ENCODE results near the gene NFE2L2. TPM values are rescaled to one million over a fixed set of nuclear protein-coding genes. Genes with fewer than 3 reads are reported as not detected.
"Not testable (repeated sequence)": the region's sequence is repeated elsewhere in the genome, so short reads cannot be mapped to it uniquely, and the experiment has no call there.

Gene NFE2L2
- total RNA-seq, 1 experiment from 2014 or later = 119 TPM

DNA sequence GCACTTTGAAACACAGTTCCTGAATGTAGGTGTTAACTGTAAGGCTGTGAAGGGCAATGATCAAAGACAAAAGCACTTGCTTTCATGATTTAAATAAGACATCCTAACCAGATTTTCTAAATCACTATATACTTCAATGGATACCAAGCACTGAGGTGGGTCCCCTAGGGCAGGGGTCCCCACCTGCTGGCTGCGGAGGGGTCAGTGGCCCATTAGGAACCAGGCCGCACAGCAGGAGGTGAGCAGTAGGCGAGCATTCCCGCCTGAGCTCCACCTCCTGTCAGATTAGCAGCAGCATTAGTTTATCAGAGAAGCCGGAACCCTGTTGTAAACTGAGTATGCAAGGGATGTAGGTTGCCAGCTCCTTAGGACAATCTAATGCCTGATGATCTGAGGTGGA lies 7.1 kb downstream of the NFE2L2 start:
- no peak overlapping the region for H3K4me3 ChIP-seq
- peaks cover 65% of the 10 kb centered on the region for H3K4me1 ChIP-seq (replicated peaks)
- no peak overlapping the region for H3K27ac ChIP-seq
- DNase-seq (ENCODE audit: low read depth in 1 of 2, low spot score in 2 of 2) = no peak
- no peaks in the 10 kb centered on the region for H3K9me3 ChIP-seq (replicated peaks)
- H3K36me3 ChIP-seq = peaks cover 78% of the 10 kb centered on the region
- no peaks in the 10 kb centered on the region for H3K27me3 ChIP-seq (replicated peaks)

- Histone ChIP-seq H3K27me3 (replicated peaks) (no peaks in the 10 kb centered on the region), H3K4me1 (replicated peaks) (peaks cover 69% of the 10 kb centered on the region), H3K36me3 (peaks cover 79% of the 10 kb centered on the region), H3K27ac (no peak overlapping the region), H3K4me3 (no peak overlapping the region), H3K9me3 (replicated peaks) (no peaks in the 10 kb centered on the region)
- no peak for DNase-seq (ENCODE audit: low read depth in 1 of 2, low spot score in 2 of 2)
These were observed 7.8 kb downstream of the NFE2L2 start for GRCh38 chr2:177256695-177257094.

GRCh38 chr2:177256026-177256425 lies 8.5 kb downstream of the NFE2L2 start:
- Histone ChIP-seq H3K4me3 (no peak overlapping the region), H3K36me3 (peaks cover 75% of the 10 kb centered on the region), H3K4me1 (replicated peaks) (peaks cover 68% of the 10 kb centered on the region), H3K9me3 (replicated peaks) (no peaks in the 10 kb centered on the region), H3K27ac (0 out of 2 replicates have a peak overlapping the region, but pooled peaks have one; percentile 16), H3K27me3 (replicated peaks) (no peaks in the 10 kb centered on the region)
- no peak for DNase-seq (ENCODE audit: low read depth in 1 of 2, low spot score in 2 of 2)

DNA sequence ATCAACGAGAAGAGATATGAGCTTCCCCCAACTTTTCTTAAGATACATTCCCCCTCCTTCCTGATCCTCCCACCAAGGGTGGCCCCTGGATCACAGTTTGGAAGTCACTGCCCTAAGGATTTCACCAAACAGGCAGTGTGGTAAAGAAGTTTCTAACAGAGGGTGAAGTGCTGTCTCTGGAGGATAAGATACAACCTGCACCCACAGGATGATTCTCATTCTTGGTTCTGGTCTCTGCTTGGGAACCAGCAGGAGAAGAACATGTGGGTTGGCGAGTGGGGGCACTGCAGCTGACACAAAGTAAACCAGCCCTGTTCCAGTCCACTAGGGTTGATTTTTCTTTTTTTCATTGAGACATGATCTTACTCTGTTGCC lies 9.3 kb downstream of the NFE2L2 start:
- Histone ChIP-seq H3K9me3 (replicated peaks) (no peaks in the 10 kb centered on the region), H3K27ac (no peak overlapping the region), H3K36me3 (peaks cover 74% of the 10 kb centered on the region), H3K4me3 (no peak overlapping the region), H3K27me3 (replicated peaks) (no peaks in the 10 kb centered on the region), H3K4me1 (replicated peaks) (peaks cover 72% of the 10 kb centered on the region)
- DNase-seq (ENCODE audit: low read depth in 1 of 2, low spot score in 2 of 2) = no peak

DNA sequence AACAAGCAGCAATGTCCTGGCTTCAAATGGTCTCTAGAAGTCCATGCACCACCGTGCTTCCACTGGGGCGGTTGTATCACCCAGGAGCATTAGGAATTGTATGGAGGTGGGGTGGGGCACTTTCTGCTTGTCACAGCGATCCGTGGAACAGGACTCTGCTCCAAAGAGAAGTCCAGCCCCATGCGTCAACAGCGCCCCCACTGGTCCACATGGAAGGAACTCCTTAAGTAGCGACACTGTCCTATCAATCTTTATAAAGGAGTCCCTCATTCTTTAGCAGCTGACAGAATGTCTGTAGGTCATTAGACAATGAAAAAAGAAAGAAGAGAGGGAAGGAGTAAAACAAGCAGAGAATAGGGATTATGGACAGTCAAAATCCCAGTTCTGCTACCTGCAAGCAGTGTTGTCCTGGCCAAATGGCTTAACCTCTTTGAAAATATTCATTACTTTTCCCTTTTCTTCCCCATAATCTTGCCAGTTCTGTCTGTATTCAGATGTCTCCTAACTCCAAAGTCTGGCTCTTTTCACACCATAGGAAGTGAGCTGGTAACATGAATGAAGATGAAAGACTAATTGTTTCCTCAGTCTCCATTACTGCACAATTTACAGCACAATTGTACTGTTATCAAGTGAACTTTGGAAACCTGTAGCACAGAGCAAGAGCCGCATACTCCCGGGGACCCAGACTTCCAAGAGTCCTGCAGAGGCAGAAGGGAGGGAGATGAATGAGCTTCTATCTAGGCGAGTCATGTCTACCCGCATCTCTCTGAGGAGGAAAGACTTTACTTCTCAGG lies 9.9 kb downstream of the NFE2L2 start:
- peaks cover 77% of the 10 kb centered on the region for H3K36me3 ChIP-seq
- no peak overlapping the region for H3K4me3 ChIP-seq
- peaks cover 75% of the 10 kb centered on the region for H3K4me1 ChIP-seq (replicated peaks)
- no peaks in the 10 kb centered on the region for H3K27me3 ChIP-seq (replicated peaks)
- no peaks in the 10 kb centered on the region for H3K9me3 ChIP-seq (replicated peaks)
- H3K27ac ChIP-seq = no peak overlapping the region
- peak; percentile 44 to 65 for DNase-seq (ENCODE audit: low read depth in 1 of 2, low spot score in 2 of 2)

DNA sequence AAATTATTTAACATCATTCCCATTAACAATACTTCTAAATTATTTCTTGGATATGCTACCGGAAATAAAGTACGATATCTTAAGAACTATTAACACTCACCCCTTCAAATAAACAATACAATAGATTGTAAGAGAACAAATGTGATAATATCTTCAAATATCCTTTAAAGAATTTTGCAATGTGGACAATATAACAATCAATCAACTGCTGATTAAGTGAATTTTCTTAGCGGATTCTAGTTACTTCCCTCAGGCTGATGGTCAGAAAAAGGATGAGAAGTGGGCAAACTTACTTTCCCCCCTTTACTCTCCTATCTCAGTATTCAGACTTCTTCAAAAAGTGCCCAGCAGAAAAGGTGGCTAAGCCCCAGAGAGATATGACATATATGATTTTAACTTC lies 10.8 kb downstream of the NFE2L2 start:
- Histone ChIP-seq H3K27me3 (replicated peaks) (no peaks in the 10 kb centered on the region), H3K4me3 (no peak overlapping the region), H3K9me3 (replicated peaks) (no peaks in the 10 kb centered on the region), H3K27ac (no peak overlapping the region), H3K36me3 (peaks cover 77% of the 10 kb centered on the region), H3K4me1 (replicated peaks) (peaks cover 84% of the 10 kb centered on the region)
- DNase-seq (ENCODE audit: low read depth in 1 of 2, low spot score in 2 of 2) = no peak

DNA sequence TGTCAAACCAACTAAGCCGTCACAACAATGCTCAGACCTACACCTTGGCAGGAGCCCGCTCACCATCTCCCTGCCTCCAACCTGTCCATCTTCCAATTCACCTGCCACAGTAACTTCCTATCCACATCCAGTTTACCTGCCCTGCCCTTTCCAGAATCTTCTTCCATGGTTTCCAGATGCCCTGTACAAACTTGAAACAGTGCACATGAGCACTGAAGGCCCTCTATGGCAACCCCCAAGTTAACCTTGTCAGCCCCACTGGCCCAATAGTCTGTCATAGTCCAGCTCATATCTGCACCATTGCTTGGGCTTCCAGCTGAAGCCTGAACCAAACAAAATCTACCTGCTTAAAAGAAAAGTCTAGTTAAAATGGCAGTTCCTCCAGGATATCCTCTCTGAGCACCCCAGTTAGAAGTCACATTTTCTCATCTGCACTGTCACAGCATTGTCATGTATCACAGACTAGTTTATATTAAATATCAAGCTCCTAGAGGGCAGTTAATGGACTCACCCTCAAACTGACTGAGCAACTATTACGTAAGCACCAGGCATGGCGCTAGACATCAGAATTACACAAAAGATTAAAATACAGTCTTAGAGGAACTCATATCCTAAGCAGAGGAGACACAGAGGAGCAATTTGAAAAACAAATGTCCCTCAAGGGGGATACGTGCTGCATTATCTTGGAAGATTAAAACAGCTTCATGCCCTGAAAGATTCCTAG lies 11.6 kb downstream of the NFE2L2 start:
- H3K4me1 ChIP-seq (replicated peaks) = peaks cover 91% of the 10 kb centered on the region
- no peak for DNase-seq (ENCODE audit: low read depth in 1 of 2, low spot score in 2 of 2)
- H3K9me3 ChIP-seq (replicated peaks) = no peaks in the 10 kb centered on the region
- H3K27me3 ChIP-seq (replicated peaks) = no peaks in the 10 kb centered on the region
- no peak overlapping the region for H3K4me3 ChIP-seq
- peaks cover 75% of the 10 kb centered on the region for H3K36me3 ChIP-seq
- peak overlapping the region; percentile 87 for H3K27ac ChIP-seq

DNA sequence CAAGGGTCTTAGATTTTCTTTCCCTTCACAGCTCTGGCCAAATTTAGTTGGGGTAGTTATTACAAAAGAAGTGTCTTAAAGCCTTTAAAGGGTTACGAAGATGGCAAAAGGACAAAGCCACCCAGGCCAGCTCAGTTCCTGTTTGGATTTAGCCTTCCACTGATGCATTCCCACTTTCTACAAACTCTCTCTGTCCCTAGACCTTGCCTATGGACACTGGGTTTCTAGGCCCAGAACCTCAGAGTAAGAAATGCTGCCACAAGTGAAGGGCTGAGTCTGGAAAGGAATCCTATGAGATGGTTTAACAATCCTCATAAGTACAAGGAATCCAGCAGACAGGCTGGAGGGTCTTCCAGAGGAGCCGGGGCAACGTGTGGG lies 13.4 kb downstream of the NFE2L2 start:
- H3K9me3 ChIP-seq (replicated peaks) = no peaks in the 10 kb centered on the region
- no peak for DNase-seq (ENCODE audit: low read depth in 1 of 2, low spot score in 2 of 2)
- peak overlapping the region; percentile 87 for H3K27ac ChIP-seq
- no peaks in the 10 kb centered on the region for H3K27me3 ChIP-seq (replicated peaks)
- peaks cover 94% of the 10 kb centered on the region for H3K4me1 ChIP-seq (replicated peaks)
- H3K4me3 ChIP-seq = no peak overlapping the region
- H3K36me3 ChIP-seq = peaks cover 62% of the 10 kb centered on the region

GRCh38 chr2:177250461-177250860 lies 14.1 kb downstream of the NFE2L2 start:
- Histone ChIP-seq H3K27ac (peak overlapping the region; percentile 87), H3K27me3 (replicated peaks) (no peaks in the 10 kb centered on the region), H3K9me3 (replicated peaks) (no peaks in the 10 kb centered on the region), H3K36me3 (peaks cover 65% of the 10 kb centered on the region), H3K4me3 (no peak overlapping the region), H3K4me1 (replicated peaks) (peaks cover 94% of the 10 kb centered on the region)
- no peak for DNase-seq (ENCODE audit: low read depth in 1 of 2, low spot score in 2 of 2)

- no peaks in the 10 kb centered on the region for H3K9me3 ChIP-seq (replicated peaks)
- no peak for DNase-seq (ENCODE audit: low read depth in 1 of 2, low spot score in 2 of 2)
- no peak overlapping the region for H3K4me3 ChIP-seq
- peak overlapping the region; percentile 87 for H3K27ac ChIP-seq
- H3K27me3 ChIP-seq (replicated peaks) = no peaks in the 10 kb centered on the region
- peaks cover 54% of the 10 kb centered on the region for H3K36me3 ChIP-seq
- peaks cover 94% of the 10 kb centered on the region for H3K4me1 ChIP-seq (replicated peaks)
These were observed 15.5 kb downstream of the NFE2L2 start for GRCh38 chr2:177249038-177249437.

DNA sequence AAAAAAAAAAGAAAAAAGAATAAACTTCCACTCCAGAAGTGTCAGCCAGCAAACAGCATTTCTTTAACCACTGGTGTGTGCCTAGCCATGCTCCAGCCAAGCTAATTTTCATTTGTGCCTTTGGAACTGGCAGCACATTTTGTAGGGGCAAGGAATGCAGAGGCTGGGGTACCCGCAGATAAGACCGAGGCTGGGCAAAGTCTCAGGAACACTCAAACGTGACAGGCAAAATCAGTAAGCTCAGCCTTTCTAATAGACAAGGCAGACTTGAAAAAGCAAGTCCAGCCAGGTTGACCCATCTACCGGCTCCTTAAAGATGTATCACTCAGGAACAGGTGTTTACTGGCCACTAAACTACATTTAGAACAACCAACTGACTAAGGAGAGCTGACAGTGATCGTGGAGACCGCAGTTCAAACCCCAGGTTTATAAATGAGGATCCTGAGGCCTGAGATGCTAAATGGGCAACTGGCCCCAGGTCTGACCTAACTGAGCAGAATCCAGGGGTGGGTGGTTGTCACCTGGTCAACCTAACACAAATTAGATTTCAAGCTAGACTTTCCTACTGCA lies 16.7 kb downstream of the NFE2L2 start:
- H3K36me3 ChIP-seq = peaks cover 51% of the 10 kb centered on the region
- no peak for DNase-seq (ENCODE audit: low read depth in 1 of 2, low spot score in 2 of 2)
- peaks cover 94% of the 10 kb centered on the region for H3K4me1 ChIP-seq (replicated peaks)
- no peak overlapping the region for H3K27ac ChIP-seq
- H3K4me3 ChIP-seq = no peak overlapping the region
- H3K27me3 ChIP-seq (replicated peaks) = no peaks in the 10 kb centered on the region
- no peaks in the 10 kb centered on the region for H3K9me3 ChIP-seq (replicated peaks)

DNA sequence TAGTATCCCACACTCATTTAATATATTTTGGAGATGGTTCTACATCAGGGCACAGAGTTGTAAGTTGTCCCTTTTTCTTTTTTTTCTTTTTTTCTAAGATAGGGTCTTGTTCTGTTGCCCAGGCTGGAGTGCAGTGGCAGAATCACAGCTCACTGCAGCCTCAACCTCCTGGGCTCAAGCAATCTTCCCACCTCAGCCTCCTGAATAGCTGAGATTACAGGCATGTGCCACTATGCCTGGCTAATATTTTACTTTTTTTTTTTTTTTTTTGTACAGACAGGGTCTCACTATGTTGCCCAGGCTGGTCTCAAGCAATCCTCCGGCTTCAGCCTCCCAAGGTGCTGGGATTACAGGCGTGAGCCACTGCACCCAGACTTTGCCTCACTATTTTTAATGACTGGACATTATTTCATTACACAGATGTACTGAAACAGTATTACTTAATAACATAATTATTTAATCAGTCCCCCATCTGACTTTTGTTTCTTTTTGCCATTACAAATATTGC lies 17.9 kb downstream of the NFE2L2 start:
- not testable (repeated sequence) for H3K27me3 ChIP-seq (replicated peaks); H3K4me3 ChIP-seq; DNase-seq (ENCODE audit: low read depth in 1 of 2, low spot score in 2 of 2); H3K9me3 ChIP-seq (replicated peaks)
- peak overlapping the region; percentile 94 for H3K27ac ChIP-seq
- peaks cover 42% of the 10 kb centered on the region for H3K36me3 ChIP-seq
- peaks cover 94% of the 10 kb centered on the region for H3K4me1 ChIP-seq (replicated peaks)

GRCh38 chr2:177246000-177246399 lies 18.5 kb downstream of the NFE2L2 start:
- Histone ChIP-seq H3K9me3 (replicated peaks) (no peaks in the 10 kb centered on the region), H3K27ac (peak overlapping the region; percentile 94), H3K4me1 (replicated peaks) (peaks cover 96% of the 10 kb centered on the region), H3K4me3 (no peak overlapping the region), H3K36me3 (peaks cover 44% of the 10 kb centered on the region), H3K27me3 (replicated peaks) (no peaks in the 10 kb centered on the region)
- no peak for DNase-seq (ENCODE audit: low read depth in 1 of 2, low spot score in 2 of 2)

GRCh38 chr2:177245010-177245422 lies 19.5 kb downstream of the NFE2L2 start:
- Histone ChIP-seq H3K9me3 (replicated peaks) (no peaks in the 10 kb centered on the region), H3K27ac (peak overlapping the region; percentile 94), H3K4me3 (no peak overlapping the region), H3K27me3 (replicated peaks) (no peaks in the 10 kb centered on the region), H3K36me3 (peaks cover 43% of the 10 kb centered on the region), H3K4me1 (replicated peaks) (peaks cover 96% of the 10 kb centered on the region)
- DNase-seq (ENCODE audit: low read depth in 1 of 2, low spot score in 2 of 2) = peak; percentile 86 to 97
